ENCODE results near the gene STAC3.

The STAC3 gene

DNA sequence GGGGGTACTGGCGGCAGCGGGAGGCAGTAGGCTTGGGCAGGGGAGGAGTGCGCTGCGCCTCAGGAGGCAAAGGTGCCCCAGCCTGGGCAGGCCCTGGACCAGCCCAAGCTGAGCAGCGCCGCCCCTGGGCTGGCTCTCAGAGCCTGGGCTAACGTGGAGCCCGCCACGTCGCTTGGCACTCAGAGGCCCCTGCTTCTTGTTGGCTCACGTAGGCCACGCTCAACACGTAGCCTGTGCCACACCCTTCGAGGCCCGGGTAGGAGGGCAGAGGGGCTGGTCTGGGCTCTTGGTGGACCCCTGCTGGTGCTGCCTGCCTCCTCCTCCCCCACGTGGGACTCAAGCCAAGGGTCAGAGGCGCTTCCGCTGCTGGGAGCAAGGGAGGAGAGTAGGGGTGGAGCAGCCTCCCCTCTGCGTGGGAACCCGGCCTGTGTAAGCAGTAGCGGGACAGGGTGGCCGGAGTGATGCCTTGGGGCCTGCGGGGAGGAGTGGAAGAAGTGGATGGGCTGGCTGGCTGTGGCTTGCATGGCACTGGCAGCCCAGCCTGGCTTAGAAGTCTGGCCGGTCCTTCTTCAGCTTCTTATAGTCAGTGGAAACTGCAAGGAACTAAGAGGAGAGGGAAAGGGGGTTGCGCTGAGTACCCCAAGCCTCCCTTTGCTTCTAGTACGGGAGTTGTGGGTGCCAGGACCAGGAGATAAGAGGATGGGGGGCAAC, 15.8 kb downstream of the STAC3 start:
- H3K36me3 ChIP-seq (ENCODE audit: insufficient read depth, low read length): peaks cover 20% of the 10 kb centered on the region; the same call in 1 of the 2 replicates
- no peaks in the 10 kb centered on the region for H3K9me3 ChIP-seq (ENCODE audit: control insufficient read depth, insufficient read depth, low read length)
- H3K9ac ChIP-seq (ENCODE audit: low read depth, low read length): no peak overlapping the region
- H3K4me1 ChIP-seq (ENCODE audit: insufficient read depth, low read length): peaks cover 11% of the 10 kb centered on the region

DNA sequence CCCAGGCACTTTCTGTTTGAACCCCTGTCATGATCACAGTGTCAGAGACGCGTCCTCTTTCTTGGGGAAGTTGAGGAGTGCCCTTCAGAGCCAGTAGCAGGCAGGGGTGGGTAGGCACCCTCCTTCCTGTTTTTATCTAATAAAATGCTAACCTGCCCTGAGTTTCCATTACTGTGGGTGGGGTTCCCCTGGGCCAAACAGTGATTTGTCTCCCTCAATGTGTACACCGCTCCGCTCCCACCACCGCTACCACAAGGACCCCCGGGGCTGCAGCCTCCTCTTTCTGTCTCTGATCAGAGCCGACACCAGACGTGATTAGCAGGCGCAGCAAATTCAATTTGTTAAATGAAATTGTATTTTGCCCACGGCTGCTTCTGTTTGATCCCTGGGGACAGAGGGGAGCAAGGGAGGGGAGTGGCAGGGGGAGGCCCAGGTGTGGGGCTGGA, 16.4 kb downstream of the STAC3 start:
- H3K9ac ChIP-seq (ENCODE audit: low read depth, low read length): no peak overlapping the region
- H3K9me3 ChIP-seq (ENCODE audit: control insufficient read depth, insufficient read depth, low read length): no peaks in the 10 kb centered on the region
- H3K36me3 ChIP-seq (ENCODE audit: insufficient read depth, low read length): peaks cover 20% of the 10 kb centered on the region; the same call in 1 of the 2 replicates
- peaks cover 11% of the 10 kb centered on the region for H3K4me1 ChIP-seq (ENCODE audit: insufficient read depth, low read length)

DNA sequence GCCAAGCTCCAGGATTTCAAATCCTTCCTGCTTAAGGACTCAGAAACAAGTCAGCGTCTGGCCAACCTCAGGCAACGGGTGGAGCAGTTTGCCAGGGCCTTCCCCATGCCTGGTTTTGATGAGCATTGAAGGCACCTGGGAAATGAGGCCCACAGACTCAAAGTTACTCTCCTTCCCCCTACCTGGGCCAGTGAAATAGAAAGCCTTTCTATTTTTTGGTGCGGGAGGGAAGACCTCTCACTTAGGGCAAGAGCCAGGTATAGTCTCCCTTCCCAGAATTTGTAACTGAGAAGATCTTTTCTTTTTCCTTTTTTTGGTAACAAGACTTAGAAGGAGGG, 16.8 kb downstream of the STAC3 start:
- H3K9ac ChIP-seq (ENCODE audit: low read depth, low read length): no peak overlapping the region
- no peaks in the 10 kb centered on the region for H3K9me3 ChIP-seq (ENCODE audit: control insufficient read depth, insufficient read depth, low read length)
- H3K4me1 ChIP-seq (ENCODE audit: insufficient read depth, low read length): peaks cover 12% of the 10 kb centered on the region
- H3K36me3 ChIP-seq (ENCODE audit: insufficient read depth, low read length): peaks cover 20% of the 10 kb centered on the region; the same call in 1 of the 2 replicates

DNA sequence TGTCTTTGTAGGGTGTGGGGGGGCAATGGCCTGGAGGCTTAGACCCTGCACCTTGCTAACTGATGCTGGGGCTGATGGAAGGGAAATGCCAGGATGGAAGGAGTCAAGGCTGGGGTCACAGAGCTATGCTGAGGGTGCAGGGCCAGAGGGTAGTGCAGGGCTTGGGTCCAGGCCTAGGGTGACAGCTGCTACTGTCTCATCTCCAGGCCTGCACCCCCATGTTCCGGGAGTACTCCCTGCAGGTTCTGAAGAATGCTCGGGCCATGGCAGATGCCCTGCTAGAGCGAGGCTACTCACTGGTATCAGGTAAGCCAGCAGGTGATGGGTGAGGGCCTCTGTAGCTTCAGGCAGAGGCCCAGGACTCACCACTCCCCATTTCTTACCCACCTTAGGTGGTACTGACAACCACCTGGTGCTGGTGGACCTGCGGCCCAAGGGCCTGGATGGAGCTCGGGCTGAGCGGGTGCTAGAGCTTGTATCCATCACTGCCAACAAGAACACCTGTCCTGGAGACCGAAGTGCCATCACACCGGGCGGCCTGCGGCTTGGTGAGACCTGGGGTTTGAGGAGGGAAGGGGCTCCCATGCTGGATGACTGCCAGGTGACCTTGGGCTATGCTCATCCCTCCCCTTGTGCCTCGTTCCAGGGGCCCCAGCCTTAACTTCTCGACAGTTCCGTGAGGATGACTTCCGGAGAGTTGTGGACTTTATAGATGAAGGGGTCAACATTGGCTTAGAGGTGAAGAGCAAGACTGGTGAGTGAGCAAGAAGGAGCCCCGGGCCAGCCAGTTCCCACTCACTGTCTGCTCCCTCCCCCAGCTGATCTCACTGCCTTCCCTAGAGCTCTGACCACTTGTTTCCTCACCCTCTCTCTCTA, 17.4 kb downstream of the STAC3 start:
- Histone ChIP-seq H3K4me1 (ENCODE audit: insufficient read depth, low read length) (peaks cover 17% of the 10 kb centered on the region), H3K36me3 (ENCODE audit: insufficient read depth, low read length) (peaks cover 20% of the 10 kb centered on the region; the same call in 1 of the 2 replicates), H3K9me3 (ENCODE audit: control insufficient read depth, insufficient read depth, low read length) (no peaks in the 10 kb centered on the region), H3K9ac (ENCODE audit: low read depth, low read length) (no peak overlapping the region)

DNA sequence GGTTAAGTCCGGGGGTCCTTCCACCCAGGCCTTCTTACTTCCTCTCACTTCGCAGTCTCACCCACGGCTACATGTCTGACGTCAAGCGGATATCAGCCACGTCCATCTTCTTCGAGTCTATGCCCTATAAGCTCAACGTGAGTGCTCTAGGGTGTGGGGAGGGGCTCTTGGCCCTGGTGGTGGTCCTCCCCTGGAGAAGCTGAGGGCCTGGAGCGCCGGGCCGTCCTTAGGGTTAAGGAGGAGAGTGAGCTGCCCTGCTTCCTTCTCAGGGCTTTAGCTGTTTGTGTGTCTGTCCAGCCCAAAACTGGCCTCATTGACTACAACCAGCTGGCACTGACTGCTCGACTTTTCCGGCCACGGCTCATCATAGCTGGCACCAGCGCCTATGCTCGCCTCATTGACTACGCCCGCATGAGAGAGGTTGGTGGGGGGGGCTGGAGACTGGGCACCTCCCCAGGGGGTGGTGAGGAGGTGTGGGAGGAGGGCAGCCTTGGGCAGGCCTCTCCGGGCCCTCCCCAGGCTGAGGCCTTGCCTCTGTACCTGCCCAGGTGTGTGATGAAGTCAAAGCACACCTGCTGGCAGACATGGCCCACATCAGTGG, 18.7 kb downstream of the STAC3 start:
- H3K36me3 ChIP-seq (ENCODE audit: insufficient read depth, low read length): peaks cover 20% of the 10 kb centered on the region; the same call in 1 of the 2 replicates
- H3K9ac ChIP-seq (ENCODE audit: low read depth, low read length): no peak overlapping the region
- H3K9me3 ChIP-seq (ENCODE audit: control insufficient read depth, insufficient read depth, low read length): no peaks in the 10 kb centered on the region
- H3K4me1 ChIP-seq (ENCODE audit: insufficient read depth, low read length): peaks cover 17% of the 10 kb centered on the region

DNA sequence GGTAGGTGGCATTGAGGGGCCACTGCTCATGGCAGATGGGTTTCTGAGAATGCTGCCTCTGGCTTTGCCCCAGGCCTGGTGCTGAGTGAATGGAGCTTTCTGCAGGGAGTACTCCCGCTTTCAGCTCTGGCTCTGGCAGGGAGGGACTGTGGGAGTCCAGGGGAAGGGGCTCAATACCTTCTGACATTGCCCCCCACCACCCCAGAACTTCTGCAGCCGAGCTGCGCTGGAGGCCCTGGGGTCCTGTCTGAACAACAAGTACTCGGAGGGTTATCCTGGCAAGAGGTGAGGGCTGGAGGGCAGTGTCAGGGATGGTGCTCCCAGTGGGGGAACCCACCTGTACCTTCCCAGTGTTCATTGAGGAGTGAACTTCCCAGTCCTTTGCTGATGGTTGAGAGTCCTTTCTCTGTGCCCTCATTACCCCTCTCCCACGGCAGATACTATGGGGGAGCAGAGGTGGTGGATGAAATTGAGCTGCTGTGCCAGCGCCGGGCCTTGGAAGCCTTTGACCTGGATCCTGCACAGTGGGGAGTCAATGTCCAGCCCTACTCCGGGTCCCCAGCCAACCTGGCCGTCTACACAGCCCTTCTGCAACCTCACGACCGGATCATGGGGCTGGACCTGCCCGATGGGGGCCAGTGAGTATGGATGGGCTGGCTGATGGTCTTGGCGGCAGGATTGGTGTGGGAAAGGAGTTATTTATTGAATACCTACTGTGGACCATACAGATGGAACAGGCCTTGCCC, 19.5 kb downstream of the STAC3 start:
- H3K4me1 ChIP-seq (ENCODE audit: insufficient read depth, low read length): peaks cover 15% of the 10 kb centered on the region
- peak overlapping the region; percentile 96; the same call in 1 of the 2 replicates for H3K9ac ChIP-seq (ENCODE audit: low read depth, low read length)
- no peaks in the 10 kb centered on the region for H3K9me3 ChIP-seq (ENCODE audit: control insufficient read depth, insufficient read depth, low read length)
- peaks cover 20% of the 10 kb centered on the region; the same call in 1 of the 2 replicates for H3K36me3 ChIP-seq (ENCODE audit: insufficient read depth, low read length)

DNA sequence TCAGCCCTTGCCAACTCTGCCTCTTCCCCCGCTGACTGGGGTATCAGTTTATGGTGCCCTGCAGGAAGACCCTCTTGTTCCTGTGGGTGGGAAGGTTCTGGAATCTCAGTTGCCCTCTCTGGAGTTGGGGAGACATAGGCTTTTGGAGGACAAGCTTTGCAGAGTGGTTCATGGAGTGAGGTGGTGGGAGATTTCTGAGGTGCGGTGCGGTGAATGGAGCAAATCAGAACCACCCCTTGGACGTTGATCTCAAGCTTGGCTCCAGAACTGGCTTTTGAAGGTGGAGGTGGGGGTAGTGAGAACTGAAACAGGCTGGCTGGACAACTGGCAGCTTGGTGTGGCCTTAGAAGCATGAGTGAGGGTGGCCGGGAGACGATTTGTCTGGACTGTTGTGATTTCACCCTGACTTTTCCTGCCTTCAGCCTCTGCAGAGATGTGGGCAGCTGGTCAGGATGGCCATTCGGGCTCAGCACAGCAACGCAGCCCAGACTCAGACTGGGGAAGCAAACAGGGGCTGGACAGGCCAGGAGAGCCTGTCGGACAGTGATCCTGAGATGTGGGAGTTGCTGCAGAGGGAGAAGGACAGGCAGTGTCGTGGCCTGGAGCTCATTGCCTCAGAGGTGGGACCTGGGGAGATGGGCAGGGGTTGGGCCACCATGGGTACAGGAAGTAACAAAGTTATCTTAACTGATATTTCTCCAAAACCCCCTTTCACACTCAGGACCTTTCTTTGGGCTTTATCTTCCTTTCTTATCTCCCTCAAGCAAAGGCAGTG, 20.4 kb downstream of the STAC3 start:
- peak overlapping the region; percentile 96 for H3K9ac ChIP-seq (ENCODE audit: low read depth, low read length)
- peaks cover 15% of the 10 kb centered on the region for H3K4me1 ChIP-seq (ENCODE audit: insufficient read depth, low read length)
- H3K9me3 ChIP-seq (ENCODE audit: control insufficient read depth, insufficient read depth, low read length): no peaks in the 10 kb centered on the region
- peaks cover 20% of the 10 kb centered on the region; the same call in 1 of the 2 replicates for H3K36me3 ChIP-seq (ENCODE audit: insufficient read depth, low read length)

DNA sequence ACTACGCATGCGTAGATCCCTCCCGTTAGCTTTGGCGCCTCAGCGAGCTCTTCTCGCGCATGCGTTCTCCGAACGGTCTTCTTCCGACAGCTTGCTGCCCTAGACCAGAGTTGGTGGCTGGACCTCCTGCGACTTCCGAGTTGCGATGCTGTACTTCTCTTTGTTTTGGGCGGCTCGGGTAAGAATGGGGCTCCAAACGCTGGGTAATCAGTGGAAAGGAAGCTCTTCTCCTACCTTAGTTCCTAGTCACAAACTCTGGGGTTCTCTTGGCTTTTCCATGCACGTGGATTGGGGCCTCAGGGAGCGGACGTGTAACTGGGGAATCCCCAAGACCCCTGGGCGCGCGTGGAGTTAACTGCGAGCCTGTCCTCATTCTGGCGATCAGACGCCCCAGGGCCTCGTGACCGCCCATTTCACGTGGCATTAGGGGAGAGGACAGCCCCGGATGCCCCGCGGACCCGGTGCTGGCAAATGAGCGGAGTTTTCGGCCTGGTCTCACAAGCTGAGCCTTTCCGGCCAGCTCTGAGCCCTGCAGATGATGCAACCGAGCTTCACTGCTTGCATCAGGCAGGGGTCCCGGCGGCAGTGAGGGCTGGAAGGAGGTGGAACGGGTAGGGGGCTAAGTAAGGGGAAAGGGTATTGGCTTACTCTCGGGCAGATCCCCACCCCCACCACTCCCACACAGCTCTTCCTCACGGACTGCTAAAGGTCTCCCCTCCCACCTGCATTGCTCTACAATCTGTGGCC, 21.2 kb downstream of the STAC3 start, which contains the start of gene SHMT2:
Gene SHMT2 (plus strand): TSS at position 78 of the 747 bp plus-strand sequence. CDS start 68 bp downstream, at position 146.
- Histone ChIP-seq H3K36me3 (ENCODE audit: insufficient read depth, low read length) (peaks cover 20% of the 10 kb centered on the region; the same call in 1 of the 2 replicates), H3K4me1 (ENCODE audit: insufficient read depth, low read length) (peaks cover 15% of the 10 kb centered on the region), H3K9ac (ENCODE audit: low read depth, low read length) (peak within 1 kb of the TSS; percentile 96), H3K9me3 (ENCODE audit: control insufficient read depth, insufficient read depth, low read length) (no peaks in the 10 kb centered on the region)

DNA sequence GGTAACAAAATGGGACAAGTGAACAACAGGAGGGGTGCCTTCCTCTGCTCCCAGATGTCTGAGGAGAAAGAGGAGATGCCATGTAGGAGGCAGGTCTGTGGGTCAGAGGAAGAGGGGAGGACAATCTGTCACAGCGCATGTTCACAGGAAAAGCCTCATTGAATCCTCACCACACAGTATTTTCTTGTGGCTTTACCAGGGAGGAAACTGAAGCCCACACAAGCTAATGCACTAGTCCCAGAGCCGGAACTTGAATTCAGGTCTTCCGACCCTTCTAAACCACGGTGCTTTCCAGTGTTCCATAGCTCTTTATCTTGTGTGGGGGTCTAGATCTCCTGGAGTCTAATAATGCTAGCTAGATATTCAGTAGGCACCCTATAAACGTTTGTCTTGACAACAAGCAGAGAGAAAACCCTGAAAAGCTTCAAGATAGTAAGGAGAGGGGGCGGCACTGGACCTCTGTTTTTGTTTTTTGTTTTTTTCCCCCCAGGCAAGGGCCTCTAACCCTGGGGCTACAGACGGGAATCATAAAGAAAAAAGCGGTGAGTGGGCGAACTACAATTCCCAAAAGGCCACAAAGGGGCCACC, 21.8 kb downstream of the STAC3 start:
- peaks cover 20% of the 10 kb centered on the region; the same call in 1 of the 2 replicates for H3K36me3 ChIP-seq (ENCODE audit: insufficient read depth, low read length)
- H3K4me1 ChIP-seq (ENCODE audit: insufficient read depth, low read length): peaks cover 14% of the 10 kb centered on the region
- H3K9ac ChIP-seq (ENCODE audit: low read depth, low read length): peak overlapping the region; percentile 96
- H3K9me3 ChIP-seq (ENCODE audit: control insufficient read depth, insufficient read depth, low read length): no peaks in the 10 kb centered on the region

DNA sequence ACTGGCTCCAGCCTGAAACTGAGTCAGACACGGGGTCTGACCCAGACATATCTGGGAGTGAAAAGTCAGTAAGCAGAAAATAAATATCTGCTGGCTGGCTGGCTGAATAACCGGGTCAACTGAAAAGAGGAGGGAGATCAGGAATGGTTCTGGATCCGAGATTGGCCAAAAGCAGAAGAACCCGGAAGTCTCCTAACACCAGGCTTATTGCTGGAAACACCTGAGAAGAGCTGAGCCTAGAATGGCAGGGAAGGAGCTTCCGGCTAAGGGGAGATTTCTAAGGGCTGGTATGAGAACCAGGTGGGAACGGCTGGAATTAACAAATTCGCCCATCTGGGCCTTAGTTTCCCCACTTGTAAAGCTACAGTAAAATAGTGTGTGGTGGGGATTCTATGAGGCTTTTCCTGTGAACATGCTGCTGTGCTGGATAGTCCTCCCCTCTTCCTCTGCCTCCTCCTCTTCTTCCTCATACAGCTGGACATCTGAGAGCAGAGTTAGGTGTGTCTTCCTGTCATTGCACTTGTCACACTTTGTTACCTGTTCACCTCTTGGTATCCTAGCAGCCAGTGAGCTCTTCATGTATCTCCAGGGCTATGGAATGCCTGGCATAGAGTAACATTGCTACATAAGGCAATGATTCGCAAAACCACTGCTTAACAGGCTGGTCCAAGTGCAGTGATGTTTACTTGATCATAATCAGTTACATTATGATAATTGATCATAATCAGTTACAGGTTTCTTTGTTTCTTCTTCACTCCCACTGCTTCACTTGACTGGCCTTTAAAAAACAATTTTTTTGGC, 23.5 kb downstream of the STAC3 start:
- no peaks in the 10 kb centered on the region for H3K9me3 ChIP-seq (ENCODE audit: control insufficient read depth, insufficient read depth, low read length)
- peak overlapping the region; percentile 55; the same call in 1 of the 2 replicates for H3K9ac ChIP-seq (ENCODE audit: low read depth, low read length)
- peaks cover 14% of the 10 kb centered on the region; the same call in 1 of the 2 replicates for H3K36me3 ChIP-seq (ENCODE audit: insufficient read depth, low read length)
- H3K4me1 ChIP-seq (ENCODE audit: insufficient read depth, low read length): peaks cover 20% of the 10 kb centered on the region; the same call in 1 of the 2 replicates

DNA sequence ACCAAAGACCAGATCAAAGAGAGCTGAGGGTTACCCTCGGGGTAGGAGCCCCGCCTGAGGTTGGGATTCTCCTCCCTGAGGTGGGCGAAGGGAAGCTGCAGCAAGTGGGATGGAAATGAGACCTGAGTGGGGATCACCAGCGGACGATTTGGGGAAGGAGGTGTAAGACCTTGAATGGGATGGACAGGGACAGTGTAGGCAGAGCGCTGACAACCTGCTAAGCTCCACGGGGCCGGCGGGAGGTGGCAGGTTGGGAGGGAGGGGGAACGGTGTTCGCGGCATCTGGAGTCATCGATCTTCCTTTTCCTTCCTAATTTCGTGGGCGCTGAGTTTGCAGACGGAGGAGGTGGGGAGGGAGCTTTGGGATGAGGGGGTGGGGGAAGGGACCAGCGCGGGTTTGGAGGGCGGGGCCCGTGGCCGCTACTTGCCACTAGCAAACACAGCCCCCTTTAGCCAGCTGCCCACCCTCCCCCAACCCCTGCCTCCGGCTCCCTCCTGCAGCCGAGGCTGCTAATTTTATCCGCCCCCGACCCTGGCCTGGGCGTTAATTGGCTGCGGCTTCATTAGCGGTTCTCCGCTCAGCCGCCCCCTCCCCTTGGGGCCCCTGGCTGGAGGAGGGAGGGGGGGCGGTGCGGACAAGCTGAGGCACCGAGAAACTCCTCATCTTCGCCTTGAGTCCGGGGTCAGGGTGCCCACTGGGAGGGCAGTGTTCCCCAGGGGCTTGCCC, 24.2 kb downstream of the STAC3 start:
- peak overlapping the region; percentile 55 for H3K9ac ChIP-seq (ENCODE audit: low read depth, low read length)
- H3K4me1 ChIP-seq (ENCODE audit: insufficient read depth, low read length): peaks cover 21% of the 10 kb centered on the region; the same call in 1 of the 2 replicates
- peaks cover 10% of the 10 kb centered on the region; the same call in 1 of the 2 replicates for H3K36me3 ChIP-seq (ENCODE audit: insufficient read depth, low read length)
- no peaks in the 10 kb centered on the region for H3K9me3 ChIP-seq (ENCODE audit: control insufficient read depth, insufficient read depth, low read length)

Data from ES-I3 (cell line).